ENCODE data around the gene GLO1. TPM values are rescaled to one million over a fixed set of nuclear protein-coding genes. Genes with fewer than 3 reads are reported as not detected.
A peak's percentile ranks its signal among the peaks of the same experiment; 100 is the strongest.
"Not testable (repeated sequence)": the region's sequence is repeated elsewhere in the genome, so short reads cannot be mapped to it uniquely, and the experiment has no call there.

GLO1 gene
- total and polyA plus RNA-seq, 2 donors (not counting 3 experiments of a cell fraction or from before 2014, with no cell fraction given) = 70.3 to 120 TPM

- CTCF ChIA-PET = no interaction called here
- H3K4me1 ChIP-seq (ENCODE audit: control insufficient read depth, extremely low read depth, insufficient read depth, low read length) = no peaks in the 10 kb centered on the region
- no peak overlapping the region for H3K9ac ChIP-seq (replicated peaks; ENCODE audit: extremely low read depth, insufficient read depth, low read length)
- dilution Hi-C loops (cut with MboI; ENCODE audit: extremely low pct_ligation_motif_present, low sequenced_read_pairs) = no loop called here
- H3K4me2 ChIP-seq (ENCODE audit: insufficient read depth, low read length) = peak overlapping the region; percentile 52
- intact Hi-C loops (cut with micrococcal nuclease) = loop anchor here (10.0 kb wide), 1 partner anchor 173 kb away; no protein-coding TSS in a partner anchor
- H3K4me3 ChIP-seq (replicated peaks in 1 of 3; ENCODE audit: insufficient read depth in 1 of 3, low read depth in 1 of 3, low read length in 3 of 3) = peak overlapping the region in 1 of 3 experiments; percentile 15
- H3K79me2 ChIP-seq (ENCODE audit: control insufficient read depth, insufficient read depth, low read length) = peaks cover 46% of the 10 kb centered on the region
- peaks cover 0 to 2% of the 10 kb centered on the region in 2 experiments for H3K36me3 ChIP-seq (ENCODE audit: control insufficient read depth in 2 of 2, extremely low read depth in 1 of 2, insufficient read depth in 2 of 2, low read length in 2 of 2)
- no peaks in the 10 kb centered on the region for H3K9me3 ChIP-seq (replicated peaks; ENCODE audit: control insufficient read depth, insufficient read depth, low read length)
- no peaks in the 10 kb centered on the region for H3K9me1 ChIP-seq (replicated peaks; ENCODE audit: control insufficient read depth, extremely low read depth, insufficient read depth, low read length)
- H4K20me1 ChIP-seq (replicated peaks; ENCODE audit: control insufficient read depth, extremely low read depth, insufficient read depth, low read length) = no peaks in the 10 kb centered on the region
- POLR2A ChIA-PET = interaction anchor here (0.7 kb wide), 1 partner anchor 14 kb away, joined by 4 read pairs; the partner anchor contains the start of gene DNAH8
- no peaks in the 10 kb centered on the region for H3K27me3 ChIP-seq (ENCODE audit: control insufficient read depth in 2 of 2, insufficient read depth in 2 of 2, low read length in 2 of 2)
- no TSS peak for BruUV-seq (replicated peaks)
- FAIRE-seq (no peak), DNase-seq (ENCODE audit: low read depth, low spot score) (no peak)
- TF ChIP-seq CTCF (IDR thresholded peaks at IDR 0.05; ENCODE audit: extremely low read depth in 1 of 2, insufficient read depth in 1 of 2, low read depth in 1 of 2, low read length in 2 of 2) (no peak), POLR2A (IDR thresholded peaks at IDR 0.05; ENCODE audit: low read depth, low read length) (no peak), EZH2 (IDR thresholded peaks at IDR 0.05; ENCODE audit: borderline replicate concordance, low read depth, low read length, severe bottlenecking) (no peak), MAX (IDR thresholded peaks at IDR 0.05; ENCODE audit: insufficient read depth, insufficient read length) (no peak), MYC (IDR thresholded peaks at IDR 0.05; ENCODE audit: low read depth, low read length) (no peak), GATA2 (IDR thresholded peaks at IDR 0.05; ENCODE audit: insufficient read depth, insufficient read length, low read depth, low read length) (no peak), POLR2AphosphoS5 (IDR thresholded peaks at IDR 0.05; ENCODE audit: insufficient read depth, low read depth, low read length) (no peak), FOS (IDR thresholded peaks at IDR 0.05; ENCODE audit: borderline replicate concordance, insufficient read depth, low read length) (no peak), JUN (IDR thresholded peaks at IDR 0.05; ENCODE audit: borderline replicate concordance, insufficient read depth, insufficient read length, low read depth) (no peak)
- H3K27ac ChIP-seq (ENCODE audit: insufficient read depth, low read depth, low read length) = no peak overlapping the region
- H2AFZ ChIP-seq (ENCODE audit: low read depth, low read length) = no peak overlapping the region
Observed at GRCh38 chr6:38701551-38701950, 1.4 kb downstream of the GLO1 start.

GRCh38 chr6:38699702-38700101, 3.2 kb downstream of the GLO1 start:
- FAIRE-seq = not testable (repeated sequence)
- H3K79me2 ChIP-seq (ENCODE audit: control insufficient read depth, insufficient read depth, low read length) = peaks cover 63% of the 10 kb centered on the region

More at GRCh38 chr6:38699702-38700101, 3.2 kb downstream of the GLO1 start:
- H3K9me3 ChIP-seq (replicated peaks; ENCODE audit: control insufficient read depth, insufficient read depth, low read length); DNase-seq (ENCODE audit: low read depth, low spot score); H3K27ac ChIP-seq (ENCODE audit: insufficient read depth, low read depth, low read length); H4K20me1 ChIP-seq (replicated peaks; ENCODE audit: control insufficient read depth, extremely low read depth, insufficient read depth, low read length); H3K9ac ChIP-seq (replicated peaks; ENCODE audit: extremely low read depth, insufficient read depth, low read length); POLR2A ChIA-PET; dilution Hi-C loops (cut with MboI; ENCODE audit: extremely low pct_ligation_motif_present, low sequenced_read_pairs); BruUV-seq (replicated peaks); H3K4me1 ChIP-seq (ENCODE audit: control insufficient read depth, extremely low read depth, insufficient read depth, low read length); H3K4me2 ChIP-seq (ENCODE audit: insufficient read depth, low read length); H3K36me3 ChIP-seq (ENCODE audit: control insufficient read depth in 2 of 2, extremely low read depth in 1 of 2, insufficient read depth in 2 of 2, low read length in 2 of 2); H2AFZ ChIP-seq (ENCODE audit: low read depth, low read length); CTCF ChIA-PET; H3K4me3 ChIP-seq (replicated peaks in 1 of 3; ENCODE audit: insufficient read depth in 1 of 3, low read depth in 1 of 3, low read length in 3 of 3); H3K27me3 ChIP-seq (ENCODE audit: control insufficient read depth in 2 of 2, insufficient read depth in 2 of 2, low read length in 2 of 2); H3K9me1 ChIP-seq (replicated peaks; ENCODE audit: control insufficient read depth, extremely low read depth, insufficient read depth, low read length): not testable (repeated sequence)
- intact Hi-C loops (cut with micrococcal nuclease) = loop anchor here (10.0 kb wide), 1 partner anchor 175 kb away; no protein-coding TSS in a partner anchor
